Naive B cell (primary cell): ENCODE results near the gene PCDH9. TPM values are rescaled to one million over a fixed set of nuclear protein-coding genes. Genes with fewer than 3 reads are reported as not detected.

ENCODE experiments used
- ATAC-seq, 2 donors: fragments of 150-1000 bp; cut with Tn5 transposase; 2 replicates each; pipeline ENCODE4 v1.10.0; 2021; ENCODE audit warnings: low read depth in 2 of 2, mild to moderate bottlenecking in 2 of 2, moderate library complexity in 2 of 2
- DNase-seq: peaks from one replicate; pipeline ENCODE4 v3.0.0; 2022
- H3K27ac Mint-ChIP-seq, 6 donors: one replicate each; pipeline ENCODE4 v1.8.0; 2020 to 2022; ENCODE audit warnings: mild to moderate bottlenecking in 6 of 6, mixed read lengths in 6 of 6, moderate library complexity in 5 of 6, inconsistent platforms in 2 of 6
- H3K27me3 Mint-ChIP-seq, 3 donors: one replicate each; pipeline ENCODE4 v1.8.0; 2021 to 2022; ENCODE audit warnings: mixed read lengths in 3 of 3, mild to moderate bottlenecking in 1 of 3
- H3K36me3 Mint-ChIP-seq, 2 donors: one replicate each; pipeline ENCODE4 v1.8.0; 2020 to 2022; ENCODE audit warnings: mixed read lengths in 2 of 2, inconsistent platforms in 1 of 2, mild to moderate bottlenecking in 1 of 2
- H3K4me1 Mint-ChIP-seq, 3 donors: one replicate each; pipeline ENCODE4 v1.8.0; 2020 to 2022; ENCODE audit warnings: mixed read lengths in 3 of 3, inconsistent platforms in 1 of 3, mild to moderate bottlenecking in 1 of 3, moderate library complexity in 1 of 3
- H3K4me3 Mint-ChIP-seq, 8 donors: one replicate each; pipeline ENCODE4 v1.8.0; 2020 to 2022; ENCODE audit warnings: mild to moderate bottlenecking in 8 of 8, mixed read lengths in 8 of 8, moderate library complexity in 8 of 8, inconsistent platforms in 2 of 8
- H3K9me3 Mint-ChIP-seq, 7 donors: one replicate each; pipeline ENCODE4 v1.8.0; 2020 to 2022; ENCODE audit warnings: mixed read lengths in 7 of 7, mild to moderate bottlenecking in 5 of 7, inconsistent platforms in 2 of 7, moderate library complexity in 1 of 7
- polyA plus RNA-seq, 6 donors: library from polyadenylated mRNA; unstranded; fragments of 300-500 nt; fragmentation: Illumina TruSeq; gene quantifications; one replicate each; pipeline ENCODE4 v1.2.3, GENCODE V29; 2021; ENCODE audit warnings: low read depth in 6 of 6

The PCDH9 gene
- polyA plus RNA-seq, 6 donors from 2014 or later = 49.9 to 70.2 (median 57.2) TPM

GRCh38 chr13:66751691-66752090, 478.4 kb downstream of the PCDH9 start:
- Mint-ChIP-seq H3K27me3 (no peaks in the 10 kb centered on the region), H3K36me3 (peaks cover 0 to 11% of the 10 kb centered on the region in 2 donors), H3K9me3 (peaks cover 4 to 18% (median 11%) of the 10 kb centered on the region in 7 donors), H3K4me1 (peaks cover 5 to 12% (median 10%) of the 10 kb centered on the region in 3 donors), H3K4me3 (no peak overlapping the region), H3K27ac (peak overlapping the region in 2 of 6 donors; percentile 6 to 14)
- no peak for DNase-seq
- no peak for ATAC-seq

- peak overlapping the region in 5 of 6 donors; percentile 23 to 87 (median 57) for H3K27ac Mint-ChIP-seq
Observed at GRCh38 chr13:66748712-66749111, 481.4 kb downstream of the PCDH9 start.

GRCh38 chr13:66745307-66745706, 484.8 kb downstream of the PCDH9 start:
- H3K4me3 Mint-ChIP-seq = no peak overlapping the region
- H3K36me3 Mint-ChIP-seq = peaks cover 0 to 7% of the 10 kb centered on the region in 2 donors
- no peaks in the 10 kb centered on the region for H3K27me3 Mint-ChIP-seq
- H3K9me3 Mint-ChIP-seq = peaks cover 4 to 20% (median 11%) of the 10 kb centered on the region in 7 donors
- H3K27ac Mint-ChIP-seq = no peak overlapping the region
- peaks cover 3 to 5% (median 4%) of the 10 kb centered on the region in 3 donors for H3K4me1 Mint-ChIP-seq
- DNase-seq (no peak), ATAC-seq (no peak)

More at GRCh38 chr13:66748712-66749111, 481.4 kb downstream of the PCDH9 start:
- Mint-ChIP-seq H3K4me3 (no peak overlapping the region), H3K36me3 (peaks cover 0 to 11% of the 10 kb centered on the region in 2 donors), H3K9me3 (peaks cover 4 to 20% (median 11%) of the 10 kb centered on the region in 7 donors), H3K4me1 (peaks cover 5 to 10% (median 9%) of the 10 kb centered on the region in 3 donors), H3K27me3 (no peaks in the 10 kb centered on the region)
- ATAC-seq (peak; percentile 92 to 94), DNase-seq (peak; percentile 17)

GRCh38 chr13:66723576-66723975, 506.6 kb downstream of the PCDH9 start:
- no peak overlapping the region for H3K4me3 Mint-ChIP-seq
- no peaks in the 10 kb centered on the region for H3K36me3 Mint-ChIP-seq
- H3K9me3 Mint-ChIP-seq = peaks cover 0 to 3% (median 0%) of the 10 kb centered on the region in 7 donors
- peaks cover 4 to 6% (median 6%) of the 10 kb centered on the region in 3 donors for H3K4me1 Mint-ChIP-seq
- no peak for DNase-seq
- no peaks in the 10 kb centered on the region for H3K27me3 Mint-ChIP-seq
- ATAC-seq = no peak
- peak overlapping the region in 2 of 6 donors; percentile 7 to 70 for H3K27ac Mint-ChIP-seq

GRCh38 chr13:66716538-66716937, 513.6 kb downstream of the PCDH9 start:
- Mint-ChIP-seq H3K27me3 (no peaks in the 10 kb centered on the region), H3K4me1 (peaks cover 4 to 6% (median 6%) of the 10 kb centered on the region in 3 donors), H3K9me3 (no peaks in the 10 kb centered on the region), H3K36me3 (no peaks in the 10 kb centered on the region), H3K4me3 (no peak overlapping the region), H3K27ac (peak overlapping the region in 1 of 6 donors; percentile 1)
- DNase-seq (no peak), ATAC-seq (no peak)

GRCh38 chr13:66714795-66715194, 515.3 kb downstream of the PCDH9 start:
- Mint-ChIP-seq H3K4me3 (no peak overlapping the region), H3K9me3 (no peaks in the 10 kb centered on the region), H3K36me3 (no peaks in the 10 kb centered on the region), H3K4me1 (peaks cover 4 to 6% (median 6%) of the 10 kb centered on the region in 3 donors), H3K27me3 (no peaks in the 10 kb centered on the region), H3K27ac (peak overlapping the region in 1 of 6 donors; percentile 26)
- DNase-seq (no peak), ATAC-seq (no peak)

GRCh38 chr13:66704110-66704509, 526.0 kb downstream of the PCDH9 start:
- DNase-seq (no peak), ATAC-seq (no peak)
- no peak overlapping the region for H3K27ac Mint-ChIP-seq
- no peaks in the 10 kb centered on the region for H3K27me3 Mint-ChIP-seq
- H3K36me3 Mint-ChIP-seq = no peaks in the 10 kb centered on the region
- H3K4me1 Mint-ChIP-seq = no peaks in the 10 kb centered on the region
- H3K9me3 Mint-ChIP-seq = peaks cover 0 to 3% (median 0%) of the 10 kb centered on the region in 7 donors
- no peak overlapping the region for H3K4me3 Mint-ChIP-seq

GRCh38 chr13:66703597-66703996, 526.5 kb downstream of the PCDH9 start:
- H3K4me1 Mint-ChIP-seq = no peaks in the 10 kb centered on the region
- H3K36me3 Mint-ChIP-seq = no peaks in the 10 kb centered on the region
- ATAC-seq (no peak), DNase-seq (no peak)
- H3K4me3 Mint-ChIP-seq = no peak overlapping the region
- H3K9me3 Mint-ChIP-seq = peaks cover 0 to 3% (median 0%) of the 10 kb centered on the region in 7 donors
- peak overlapping the region in 1 of 6 donors; percentile 37 for H3K27ac Mint-ChIP-seq
- no peaks in the 10 kb centered on the region for H3K27me3 Mint-ChIP-seq

- H3K27ac Mint-ChIP-seq = no peak overlapping the region
- H3K27me3 Mint-ChIP-seq = no peaks in the 10 kb centered on the region
- DNase-seq = no peak
- H3K4me1 Mint-ChIP-seq = peaks cover 0 to under 1% (median 0%) of the 10 kb centered on the region in 3 donors
- no peak overlapping the region for H3K4me3 Mint-ChIP-seq
- no peaks in the 10 kb centered on the region for H3K9me3 Mint-ChIP-seq
- H3K36me3 Mint-ChIP-seq = no peaks in the 10 kb centered on the region
- ATAC-seq = no peak
Observed at GRCh38 chr13:66700117-66700601, 530.0 kb downstream of the PCDH9 start.

GRCh38 chr13:66693656-66694055, 536.5 kb downstream of the PCDH9 start:
- DNase-seq (no peak), ATAC-seq (no peak)
- Mint-ChIP-seq H3K36me3 (no peaks in the 10 kb centered on the region), H3K4me1 (peaks cover 10 to 14% (median 12%) of the 10 kb centered on the region in 3 donors), H3K9me3 (no peaks in the 10 kb centered on the region), H3K27me3 (no peaks in the 10 kb centered on the region), H3K4me3 (no peak overlapping the region), H3K27ac (no peak overlapping the region)

- H3K27ac Mint-ChIP-seq = peak overlapping the region in 2 of 6 donors; percentile 30 to 54
- peaks cover 0 to 3% of the 10 kb centered on the region in 2 donors for H3K36me3 Mint-ChIP-seq
- H3K27me3 Mint-ChIP-seq = no peaks in the 10 kb centered on the region
- DNase-seq = no peak
- no peak for ATAC-seq
- no peak overlapping the region for H3K4me3 Mint-ChIP-seq
- peaks cover 0 to 5% (median 2%) of the 10 kb centered on the region in 7 donors for H3K9me3 Mint-ChIP-seq
- peaks cover 10 to 14% (median 12%) of the 10 kb centered on the region in 3 donors for H3K4me1 Mint-ChIP-seq
Observed at GRCh38 chr13:66691149-66691548, 539.0 kb downstream of the PCDH9 start.

GRCh38 chr13:66689628-66690027, 540.5 kb downstream of the PCDH9 start:
- ATAC-seq (peak in 1 of 2 donors; percentile 56), DNase-seq (peak; percentile 2)
- peaks cover 4 to 8% of the 10 kb centered on the region in 2 donors for H3K36me3 Mint-ChIP-seq
- peaks cover 2 to 17% (median 11%) of the 10 kb centered on the region in 7 donors for H3K9me3 Mint-ChIP-seq
- H3K4me3 Mint-ChIP-seq = no peak overlapping the region
- H3K27me3 Mint-ChIP-seq = no peaks in the 10 kb centered on the region
- peaks cover 10 to 12% (median 11%) of the 10 kb centered on the region in 3 donors for H3K4me1 Mint-ChIP-seq
- peak overlapping the region in 2 of 6 donors; percentile 10 to 19 for H3K27ac Mint-ChIP-seq

- DNase-seq (peak; percentile 2), ATAC-seq (peak in 1 of 2 donors; percentile 61)
- Mint-ChIP-seq H3K27me3 (no peaks in the 10 kb centered on the region), H3K9me3 (peaks cover 5 to 19% (median 13%) of the 10 kb centered on the region in 7 donors), H3K4me3 (no peak overlapping the region), H3K27ac (peak overlapping the region in 1 of 6 donors; percentile 10), H3K36me3 (peaks cover 8 to 10% of the 10 kb centered on the region in 2 donors), H3K4me1 (peaks cover 10 to 13% (median 12%) of the 10 kb centered on the region in 3 donors)
Observed at GRCh38 chr13:66689037-66689619, 541.0 kb downstream of the PCDH9 start.

GRCh38 chr13:66681403-66681802, 548.7 kb downstream of the PCDH9 start:
- H3K9me3 Mint-ChIP-seq = peaks cover 7 to 18% (median 13%) of the 10 kb centered on the region in 7 donors
- peaks cover 8 to 10% of the 10 kb centered on the region in 2 donors for H3K36me3 Mint-ChIP-seq
- H3K4me3 Mint-ChIP-seq = no peak overlapping the region
- H3K27ac Mint-ChIP-seq = peak overlapping the region in 1 of 6 donors; percentile 3
- H3K4me1 Mint-ChIP-seq = peaks cover 0 to 4% (median 0%) of the 10 kb centered on the region in 3 donors
- DNase-seq = no peak
- no peak for ATAC-seq
- H3K27me3 Mint-ChIP-seq = no peaks in the 10 kb centered on the region
